NB4 (cell line): ENCODE data around the gene GPR18.

ENCODE experiments used
- DNase-seq: peaks from one replicate; pipeline ENCODE4 v3.0.0; 2010; ENCODE audit warnings: low read depth
- H3K4me3 ChIP-seq: one replicate; pipeline ENCODE4 v1.5.1; 2011; ENCODE audit warnings: mild to moderate bottlenecking, low read depth, low read length, moderate library complexity
- CTCF ChIP-seq: IDR thresholded peaks from one replicate; pipeline ENCODE4 v1.5.1; 2012; ENCODE audit warnings: low read depth, low read length
- MAX ChIP-seq: IDR thresholded peaks from 2 replicates; pipeline ENCODE4 v1.6.1; 2011; ENCODE audit warnings: low read depth, low read length
- MYC ChIP-seq: IDR thresholded peaks from 2 replicates; pipeline ENCODE4 v1.6.1; 2011; ENCODE audit warnings: low read depth, low read length
- POLR2A ChIP-seq: IDR thresholded peaks from 2 replicates; pipeline ENCODE4 v1.6.1; 2011; ENCODE audit warnings: mild to moderate bottlenecking; ENCODE audit not compliant: insufficient read length; ENCODE audit errors: extremely low read depth

The GPR18 gene

GRCh38 chr13:99276706-99277105, 18.5 kb upstream of the GPR18 start:
- no peak overlapping the region for H3K4me3 ChIP-seq
- no peak for TF ChIP-seq MYC
- TF ChIP-seq MAX: no peak
- TF ChIP-seq CTCF: no peak
- no peak for TF ChIP-seq POLR2A
- DNase-seq: no peak

- TF ChIP-seq MYC: no peak
- TF ChIP-seq MAX: no peak
- no peak for TF ChIP-seq POLR2A
- no peak for TF ChIP-seq CTCF
- no peak overlapping the region for H3K4me3 ChIP-seq
- no peak for DNase-seq
These were observed 16.9 kb upstream of the GPR18 start for GRCh38 chr13:99275093-99275469.

GRCh38 chr13:99273128-99273527, 14.9 kb upstream of the GPR18 start:
- no peak overlapping the region for H3K4me3 ChIP-seq
- no peak for DNase-seq
- TF ChIP-seq POLR2A (no peak), CTCF (no peak)

- DNase-seq: no peak
- no peak overlapping the region for H3K4me3 ChIP-seq
- TF ChIP-seq MAX (no peak), MYC (no peak), CTCF (no peak), POLR2A (no peak)
These were observed 14.3 kb upstream of the GPR18 start for GRCh38 chr13:99272481-99272880.

GRCh38 chr13:99271249-99271648, 13.1 kb upstream of the GPR18 start:
- TF ChIP-seq MYC (no peak), CTCF (no peak), POLR2A (no peak), MAX (no peak)
- DNase-seq: no peak
- H3K4me3 ChIP-seq: no peak overlapping the region

- H3K4me3 ChIP-seq: no peak overlapping the region
These were observed 12.3 kb upstream of the GPR18 start for GRCh38 chr13:99270518-99270917.

More at GRCh38 chr13:99270518-99270917, 12.3 kb upstream of the GPR18 start:
- TF ChIP-seq POLR2A: no peak
- no peak for TF ChIP-seq MYC
- no peak for TF ChIP-seq MAX
- TF ChIP-seq CTCF: no peak
- no peak for DNase-seq
